H1 (cell line): Measurements from ENCODE around the gene COX6A1. TPM values are rescaled to one million over a fixed set of nuclear protein-coding genes. Genes with fewer than 3 reads are reported as not detected.

Experiments
- CTCF ChIA-PET: fragments of 300-600 bp; sonication (Branson Sonifier 250); formaldehyde crosslinking; loops from one replicate; lab custom pipeline; 2021; ENCODE audit not compliant: partially characterized antibody; lab: Charles Lee
- POLR2A ChIA-PET: fragments of 300-600 bp; sonication (Branson Sonifier 250); formaldehyde crosslinking; loops from one replicate; lab custom pipeline; 2021; ENCODE audit warnings: inconsistent platforms; ENCODE audit not compliant: partially characterized antibody; lab: Charles Lee
- DNase-seq, 2 experiments: peaks; one replicate each; pipeline versions ENCODE4 v3.0.0 to v3.0.0-alpha.2; 2010 to 2022; ENCODE audit warnings: low spot score in 2 of 2, low read depth in 1 of 2, mixed read lengths in 1 of 2
- FAIRE-seq: peaks from 2 replicates; lab custom pipeline; 2011; peaks lifted over from hg19 to GRCh38; lab: Jason Lieb, UNC
- H2AFZ ChIP-seq: 2 replicates; pipeline ENCODE4 v1.8.1; 2012; ENCODE audit warnings: low read length, inconsistent platforms
- H2AK5ac ChIP-seq: 2 replicates; pipeline ENCODE4 v1.6.1; 2013; ENCODE audit warnings: low read depth, low read length
- H2BK120ac ChIP-seq: replicated peaks from 2 replicates; pipeline ENCODE3; 2013; ENCODE audit warnings: low read depth, low read length, inconsistent platforms
- H2BK12ac ChIP-seq: 2 replicates; pipeline ENCODE4 v1.6.1; 2013; ENCODE audit warnings: low read depth, low read length
- H2BK15ac ChIP-seq: 2 replicates; pipeline ENCODE4 v1.6.1; 2013; ENCODE audit warnings: low read length
- H2BK20ac ChIP-seq: 2 replicates; pipeline ENCODE4 v1.6.1; 2013; ENCODE audit warnings: low read length
- H2BK5ac ChIP-seq: 2 replicates; pipeline ENCODE4 v1.6.1; 2013; ENCODE audit warnings: low read depth, low read length
- H3K14ac ChIP-seq: 2 replicates; pipeline ENCODE4 v1.6.1; 2013; ENCODE audit warnings: inconsistent platforms; ENCODE audit not compliant: insufficient read length
- H3K18ac ChIP-seq: 2 replicates; pipeline ENCODE4 v1.6.1; 2013; ENCODE audit warnings: low read length; ENCODE audit errors: extremely low read depth
- H3K23ac ChIP-seq: 2 replicates; pipeline ENCODE4 v1.6.1; 2013; ENCODE audit warnings: inconsistent platforms; ENCODE audit not compliant: insufficient read length
- H3K23me2 ChIP-seq: 2 replicates; pipeline ENCODE4 v1.6.1; 2013; ENCODE audit warnings: low read depth, low read length
- H3K27ac ChIP-seq: 2 replicates; pipeline ENCODE4 v1.6.1; 2011; ENCODE audit warnings: low read depth, low read length, inconsistent platforms
- H3K27me3 ChIP-seq, 4 experiments: replicated peaks in 1 of 4; 1 replicate in 1 of 4; 2 replicates in 3 of 4; pipeline versions ENCODE4 v1.6.1 to v1.8.1; 2011 to 2013; ENCODE audit warnings: low read length in 3 of 4, mild to moderate bottlenecking in 3 of 4, inconsistent platforms in 2 of 4, mixed read lengths in 2 of 4, moderate library complexity in 1 of 4; ENCODE audit not compliant: control insufficient read depth in 3 of 4, insufficient read depth in 3 of 4; ENCODE audit errors: extremely low read depth in 1 of 4
- H3K36me3 ChIP-seq, 4 experiments: 2 replicates each; pipeline versions ENCODE4 v1.6.1 to v1.8.1; 2011 to 2013; ENCODE audit warnings: mild to moderate bottlenecking in 4 of 4, low read length in 3 of 4, moderate library complexity in 2 of 4, control low read depth in 1 of 4, inconsistent platforms in 1 of 4; ENCODE audit not compliant: insufficient read depth in 4 of 4, control insufficient read depth in 2 of 4
- H3K4ac ChIP-seq: replicated peaks from 2 replicates; pipeline ENCODE3; 2013; ENCODE audit warnings: low read length, low read depth, mixed read lengths, inconsistent platforms; ENCODE audit not compliant: insufficient read length
- H3K4me1 ChIP-seq, 4 experiments: replicated peaks in 1 of 4; 1 replicate in 1 of 4; 2 replicates in 3 of 4; pipeline versions ENCODE4 v1.6.1 to v1.8.1; 2011 to 2013; ENCODE audit warnings: low read length in 3 of 4, inconsistent platforms in 2 of 4, mixed read lengths in 1 of 4; ENCODE audit not compliant: insufficient read depth in 4 of 4, control insufficient read depth in 3 of 4
- H3K4me2 ChIP-seq, 2 experiments: 2 replicates each; pipeline versions ENCODE4 v1.6.1 to v1.8.1; 2011 to 2013; ENCODE audit warnings: low read depth in 2 of 2, low read length in 2 of 2, control low read depth in 1 of 2, inconsistent platforms in 1 of 2, mild to moderate bottlenecking in 1 of 2; ENCODE audit not compliant: insufficient read depth in 1 of 2
- H3K4me3 ChIP-seq, 4 experiments: fragments of 200-600, 300-600 bp in 1 of 4; sonication (generic), shearing (Covaris generic), sonication (Bioruptor Twin) in 1 of 4; 2 replicates each; pipeline versions ENCODE4 v1.5.1 to v1.8.1; 2011 to 2016; ENCODE audit warnings: low read length in 4 of 4, low read depth in 3 of 4, control low read depth in 2 of 4, inconsistent platforms in 2 of 4, mild to moderate bottlenecking in 2 of 4, mixed read lengths in 1 of 4, moderate library complexity in 1 of 4; ENCODE audit not compliant: insufficient read depth in 2 of 4; ENCODE audit errors: extremely low read depth in 1 of 4
- H3K56ac ChIP-seq: replicated peaks from 2 replicates; pipeline ENCODE3; 2013; ENCODE audit warnings: low read depth, mild to moderate bottlenecking, mixed read lengths, low read length, inconsistent platforms; ENCODE audit not compliant: insufficient read length
- H3K79me1 ChIP-seq: 2 replicates; pipeline ENCODE4 v1.6.1; 2013; ENCODE audit warnings: low read depth, low read length, control low read depth
- H3K79me2 ChIP-seq, 2 experiments: 2 replicates each; pipeline versions ENCODE4 v1.6.1 to v1.8.1; 2012 to 2013; ENCODE audit warnings: low read length in 2 of 2, mild to moderate bottlenecking in 2 of 2, inconsistent platforms in 1 of 2; ENCODE audit not compliant: insufficient read depth in 2 of 2, control insufficient read depth in 1 of 2
- H3K9ac ChIP-seq, 4 experiments: replicated peaks in 1 of 4; 1 replicate in 1 of 4; 2 replicates in 3 of 4; pipeline versions ENCODE4 v1.6.1 to v1.8.1; 2011 to 2013; ENCODE audit warnings: low read depth in 3 of 4, low read length in 3 of 4, control low read depth in 2 of 4, mild to moderate bottlenecking in 2 of 4, moderate library complexity in 2 of 4, inconsistent platforms in 1 of 4; ENCODE audit errors: extremely low read depth in 1 of 4
- H3K9me3 ChIP-seq, 2 experiments: 2 replicates each; pipeline versions ENCODE4 v1.6.1 to v1.8.1; 2012 to 2013; ENCODE audit warnings: mild to moderate bottlenecking in 2 of 2, moderate library complexity in 2 of 2, control low read depth in 1 of 2, inconsistent platforms in 1 of 2, low read depth in 1 of 2, low read length in 1 of 2, mixed read lengths in 1 of 2; ENCODE audit not compliant: insufficient read depth in 2 of 2
- H4K20me1 ChIP-seq, 2 experiments: replicated peaks in 1 of 2; 2 replicates each; pipeline versions ENCODE3 to v1.8.1; 2011 to 2013; ENCODE audit warnings: inconsistent platforms in 2 of 2, low read length in 2 of 2, mild to moderate bottlenecking in 1 of 2; ENCODE audit not compliant: insufficient read depth in 2 of 2, control insufficient read depth in 1 of 2
- H4K5ac ChIP-seq: 2 replicates; pipeline ENCODE4 v1.6.1; 2013; ENCODE audit warnings: low read length, low read depth, mixed read lengths, inconsistent platforms; ENCODE audit not compliant: insufficient read length
- H4K8ac ChIP-seq: 2 replicates; pipeline ENCODE4 v1.8.0; 2013; ENCODE audit warnings: mild to moderate bottlenecking, moderate library complexity, low read length, inconsistent platforms; ENCODE audit not compliant: insufficient read depth; ENCODE audit errors: extremely low read depth
- H4K91ac ChIP-seq: replicated peaks from 2 replicates; pipeline ENCODE3; 2013; ENCODE audit warnings: low read length, mixed read lengths, inconsistent platforms; ENCODE audit not compliant: insufficient read length
- ATF3 ChIP-seq: IDR thresholded peaks from 2 replicates; pipeline ENCODE4 v1.6.1; 2011; ENCODE audit warnings: low read depth, mild to moderate bottlenecking, low read length; ENCODE audit not compliant: insufficient read depth
- POLR2A ChIP-seq, 2 experiments: IDR thresholded peaks; 1 replicate in 1 of 2; 2 replicates in 1 of 2; pipeline ENCODE4 v1.6.1; 2011; ENCODE audit warnings: low read depth in 2 of 2, low read length in 2 of 2, mild to moderate bottlenecking in 2 of 2; ENCODE audit errors: control extremely low read depth in 1 of 2
- POLR2AphosphoS5 ChIP-seq: IDR thresholded peaks from 2 replicates; pipeline ENCODE4 v1.6.1; 2011; ENCODE audit warnings: low read depth, low read length
- SIN3A ChIP-seq, 2 experiments: IDR thresholded peaks in 1 of 2; conservative IDR thresholded peaks in 1 of 2; 2 replicates each; pipeline ENCODE4 v1.6.1; 2011 to 2012; ENCODE audit warnings: low read length in 2 of 2, improper control_type of control experiment in 1 of 2, low read depth in 1 of 2, mild to moderate bottlenecking in 1 of 2
- SP1 ChIP-seq: IDR thresholded peaks from 2 replicates; pipeline ENCODE4 v1.6.1; 2011; ENCODE audit warnings: low read depth, low read length
- TAF1 ChIP-seq: IDR thresholded peaks from 2 replicates; pipeline ENCODE4 v1.6.1; 2011; ENCODE audit warnings: mild to moderate bottlenecking, low read depth, low read length
- WGBS, 2 experiments: shearing (Covaris generic) in 1 of 2; methylation state at CpG; one replicate each; pipeline versions ENCODE4 v1.1.6 to v1.1.7; 2013 to 2015; ENCODE audit warnings: low lambda C conversion rate in 2 of 2, mixed read lengths in 2 of 2, inconsistent platforms in 1 of 2, low coverage in 1 of 2, missing lambda C conversion rate in 1 of 2; ENCODE audit not compliant: insufficient replicate concordance in 2 of 2, insufficient coverage in 1 of 2, insufficient read length in 1 of 2; ENCODE audit errors: extremely low coverage in 1 of 2, missing lambda C conversion rate in 1 of 2; 5-methylcytosine and 5-hydroxymethylcytosine counted together
- polyA plus RNA-seq, 7 experiments: library from polyadenylated mRNA; depleted of rRNA in 3 of 7; stranded (reverse) in 5 of 7; unstranded in 2 of 7; fragments of >200 nt in 5 of 7; fragments of 200-250 nt in 2 of 7; gene quantifications; 1 replicate in 5 of 7; 2 replicates in 1 of 7; 4 replicates in 1 of 7; pipeline versions ENCODE4 v1.2.1 to v1.2.3, GENCODE V29; 2011 to 2013; ENCODE audit warnings: missing spikeins in 2 of 7, mixed read lengths in 2 of 7
- total RNA-seq: library from RNA; stranded (reverse); fragmentation: NEBNext Ultra II Directional; extraction: Animal tissue kit (Norgen Biotek cat#: 25700); gene quantifications from 2 replicates; pipeline ENCODE4 v1.2.1, GENCODE V29; 2021

Gene COX6A1
- total and polyA plus RNA-seq, 2 of the 8 experiments (the other 6 are each of a cell fraction or from before 2014, with no cell fraction given): 437 to 2,792 TPM

DNA sequence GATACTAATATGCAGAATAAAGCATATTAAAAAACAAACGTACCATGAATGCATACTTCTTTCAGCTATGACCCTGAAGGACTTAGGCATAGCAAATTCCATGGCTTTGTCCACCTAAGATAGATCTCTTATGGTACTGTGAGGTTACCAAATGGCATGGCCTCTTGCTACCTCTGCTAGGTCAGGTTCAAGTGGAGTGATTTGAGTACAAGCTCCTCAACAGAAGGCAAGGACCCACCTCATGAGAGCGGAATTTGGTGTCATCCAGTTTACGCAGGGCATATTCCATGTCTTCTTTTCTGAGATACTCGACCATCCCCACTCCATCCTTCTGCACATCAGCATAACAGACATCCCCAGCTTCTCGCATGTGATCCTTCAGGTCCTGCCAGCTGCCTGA lies 25.8 kb downstream of the COX6A1 start:
- Histone ChIP-seq H3K79me1 (peaks cover 3% of the 10 kb centered on the region), H3K14ac (no peak overlapping the region), H3K18ac (no peak overlapping the region), H3K79me2 (peaks cover 0 to 46% of the 10 kb centered on the region in 2 experiments; a peak in 3 of 4 replicates), H2BK120ac (no peak overlapping the region), H3K23ac (no peak overlapping the region), H3K36me3 (peaks cover 43 to 73% (median 61%) of the 10 kb centered on the region in 4 experiments), H3K4me2 (no peak overlapping the region), H3K56ac (no peak overlapping the region), H4K20me1 (peaks cover 14 to 20% of the 10 kb centered on the region in 2 experiments), H2BK15ac (no peak overlapping the region), H3K4ac (no peak overlapping the region), H2BK5ac (no peak overlapping the region), H2BK12ac (no peak overlapping the region), H3K9me3 (no peaks in the 10 kb centered on the region), H4K91ac (no peak overlapping the region), H3K23me2 (peaks cover 3% of the 10 kb centered on the region; the same call in 1 of the 2 replicates), H3K27ac (no peak overlapping the region), H3K9ac (peak overlapping the region in 1 of 4 experiments; percentile 39; a peak in 1 of 7 replicates), H2BK20ac (no peak overlapping the region), H3K27me3 (no peaks in the 10 kb centered on the region), H2AFZ (no peak overlapping the region), H4K8ac (no peak overlapping the region), H3K4me3 (no peak overlapping the region), H2AK5ac (no peak overlapping the region), H3K4me1 (no peaks in the 10 kb centered on the region), H4K5ac (no peak overlapping the region)
- DNase-seq (no peak), FAIRE-seq (no peak)
- ChIA-PET POLR2A (interaction anchor here (0.5 to 18.7 kb wide), 18 partner anchors 10 to 1251 kb away, joined by 3 to 365 read pairs (median 4); partner anchors contain the start of genes DYNLL1, GATC and TRIAP1), CTCF (interaction anchor here (0.6 to 9.3 kb wide), 18 partner anchors 9 to 196 kb away, joined by 3 to 152 read pairs (median 4); partner anchors contain the start of genes COX6A1 and PLA2G1B)
- 91% methylated on average over 5 of the region's 5 CpGs; no CpG with 5 or more reads in 1 of the 2 experiments for WGBS, 2 experiments
- TF ChIP-seq POLR2AphosphoS5 (peak; percentile 48; the same call in 1 of the 2 replicates), ATF3 (no peak), POLR2A (IDR thresholded peaks at IDR 0.05; ENCODE audit: control extremely low read depth in 1 of 2, low read depth in 2 of 2, low read length in 2 of 2) (peak in 1 of 2 experiments; percentile 49; a peak in 1 of 3 replicates), TAF1 (no peak), SP1 (no peak), SIN3A (conservative IDR thresholded peaks at IDR 0.05 in 1 of 2, IDR thresholded peaks at IDR 0.05 in 1 of 2; ENCODE audit: low read depth in 1 of 2, low read length in 2 of 2) (no peak)
